ENCODE results near the gene CACFD1.

CACFD1 gene

DNA sequence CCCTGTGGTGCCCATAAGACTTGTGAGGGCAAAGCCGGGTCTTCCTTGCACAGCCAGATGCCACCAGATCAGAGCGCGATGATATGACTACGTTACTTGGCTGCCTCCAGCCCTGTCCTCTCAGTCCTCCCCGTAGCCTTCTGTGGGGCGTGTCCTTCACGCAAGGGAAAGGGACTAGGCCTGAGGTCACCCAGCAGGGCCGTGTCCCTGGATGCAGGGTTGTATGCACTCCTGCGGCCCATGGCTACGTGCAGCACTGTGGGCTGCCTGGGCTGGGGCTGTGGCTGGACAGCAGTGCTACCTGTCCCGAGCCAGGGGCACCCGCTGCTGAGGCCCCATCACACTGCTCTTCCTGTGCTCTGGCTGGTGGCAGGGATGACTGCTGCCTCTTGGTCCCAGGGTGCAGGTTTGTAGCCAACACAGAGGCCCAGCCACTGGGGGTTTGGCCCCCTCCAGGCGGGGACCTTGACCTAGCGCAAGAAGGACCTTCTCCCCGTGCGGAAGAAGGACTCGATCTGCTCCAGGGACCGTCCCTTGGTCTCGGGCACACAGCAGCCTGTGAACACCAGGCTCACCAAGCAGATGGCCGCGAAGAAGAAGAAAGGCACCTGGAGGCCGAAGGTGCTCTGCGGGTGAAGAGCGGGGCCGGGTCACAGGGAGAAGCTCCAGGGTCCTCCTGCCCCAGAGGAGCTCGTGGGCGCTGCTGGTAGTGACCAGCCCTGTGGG is 11.9 kb downstream of the CACFD1 start:
- H3K27ac ChIP-seq, result no peak overlapping the region
- H3K4me3 ChIP-seq, result no peak overlapping the region
- DNase-seq (ENCODE audit: low spot score), result no peak
- TF ChIP-seq, protein P1, sequence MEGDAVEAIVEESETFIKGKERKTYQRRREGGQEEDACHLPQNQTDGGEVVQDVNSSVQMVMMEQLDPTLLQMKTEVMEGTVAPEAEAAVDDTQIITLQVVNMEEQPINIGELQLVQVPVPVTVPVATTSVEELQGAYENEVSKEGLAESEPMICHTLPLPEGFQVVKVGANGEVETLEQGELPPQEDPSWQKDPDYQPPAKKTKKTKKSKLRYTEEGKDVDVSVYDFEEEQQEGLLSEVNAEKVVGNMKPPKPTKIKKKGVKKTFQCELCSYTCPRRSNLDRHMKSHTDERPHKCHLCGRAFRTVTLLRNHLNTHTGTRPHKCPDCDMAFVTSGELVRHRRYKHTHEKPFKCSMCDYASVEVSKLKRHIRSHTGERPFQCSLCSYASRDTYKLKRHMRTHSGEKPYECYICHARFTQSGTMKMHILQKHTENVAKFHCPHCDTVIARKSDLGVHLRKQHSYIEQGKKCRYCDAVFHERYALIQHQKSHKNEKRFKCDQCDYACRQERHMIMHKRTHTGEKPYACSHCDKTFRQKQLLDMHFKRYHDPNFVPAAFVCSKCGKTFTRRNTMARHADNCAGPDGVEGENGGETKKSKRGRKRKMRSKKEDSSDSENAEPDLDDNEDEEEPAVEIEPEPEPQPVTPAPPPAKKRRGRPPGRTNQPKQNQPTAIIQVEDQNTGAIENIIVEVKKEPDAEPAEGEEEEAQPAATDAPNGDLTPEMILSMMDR (IDR thresholded peaks at IDR 0.05), result no peak

GRCh38 chr9:133472277-133472645 is 12.5 kb downstream of the CACFD1 start:
- TF ChIP-seq, protein P1 (IDR thresholded peaks at IDR 0.05), result no peak
- no peak overlapping the region for H3K27ac ChIP-seq
- no peak overlapping the region for H3K4me3 ChIP-seq
- DNase-seq (ENCODE audit: low spot score), result no peak

- DNase-seq (ENCODE audit: low spot score), result no peak
- Histone ChIP-seq H3K4me3 (no peak overlapping the region), H3K27ac (no peak overlapping the region)
- TF ChIP-seq, protein P1 (IDR thresholded peaks at IDR 0.05), result no peak
Measured at GRCh38 chr9:133472753-133473378, 13.1 kb downstream of the CACFD1 start.

DNA sequence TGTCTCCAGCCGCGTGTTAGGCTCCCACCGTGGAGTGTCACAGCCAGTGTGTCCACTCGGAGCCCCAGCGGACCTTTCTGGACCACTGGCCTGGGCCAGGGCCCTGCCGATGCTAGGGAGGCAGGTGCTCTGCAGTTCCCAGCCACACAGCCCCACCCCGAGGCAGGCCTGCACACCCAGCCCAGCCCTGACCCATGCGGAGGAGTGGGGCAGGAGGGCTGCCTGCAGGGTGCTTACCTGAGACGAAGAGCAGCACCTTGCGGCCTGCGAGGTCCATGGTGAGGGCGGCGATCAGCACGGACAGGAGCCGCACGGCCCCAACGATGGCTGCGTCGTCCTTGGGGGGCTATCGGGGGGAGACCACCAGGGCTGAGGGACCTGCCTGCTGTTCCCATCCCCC is 14.0 kb downstream of the CACFD1 start:
- Histone ChIP-seq H3K4me3 (no peak overlapping the region), H3K27ac (no peak overlapping the region)
- TF ChIP-seq, protein P1 (IDR thresholded peaks at IDR 0.05), result no peak
- no peak for DNase-seq (ENCODE audit: low spot score)

DNA sequence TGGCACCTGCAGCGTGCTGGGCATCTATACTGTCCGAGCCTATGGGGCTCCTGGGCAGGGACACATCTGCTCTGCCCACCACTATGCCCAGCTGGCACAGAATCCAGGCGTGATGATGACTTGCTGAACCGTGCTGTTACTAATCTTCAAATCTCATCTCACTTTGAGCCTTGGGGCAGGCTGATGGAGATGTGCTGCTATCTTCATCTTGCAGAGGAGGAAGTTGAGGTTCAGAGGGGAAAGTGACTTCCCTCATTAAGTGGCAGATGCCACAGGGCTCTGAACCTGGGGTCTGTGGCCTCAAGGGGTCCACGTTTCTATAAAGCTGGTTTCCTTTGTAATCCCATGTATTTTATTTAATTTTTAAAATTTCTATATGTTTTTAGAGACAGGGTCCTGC is 14.4 kb downstream of the CACFD1 start:
- TF ChIP-seq, protein P1 (IDR thresholded peaks at IDR 0.05), result no peak
- no peak for DNase-seq (ENCODE audit: low spot score)
- Histone ChIP-seq H3K4me3 (no peak overlapping the region), H3K27ac (no peak overlapping the region)

DNA sequence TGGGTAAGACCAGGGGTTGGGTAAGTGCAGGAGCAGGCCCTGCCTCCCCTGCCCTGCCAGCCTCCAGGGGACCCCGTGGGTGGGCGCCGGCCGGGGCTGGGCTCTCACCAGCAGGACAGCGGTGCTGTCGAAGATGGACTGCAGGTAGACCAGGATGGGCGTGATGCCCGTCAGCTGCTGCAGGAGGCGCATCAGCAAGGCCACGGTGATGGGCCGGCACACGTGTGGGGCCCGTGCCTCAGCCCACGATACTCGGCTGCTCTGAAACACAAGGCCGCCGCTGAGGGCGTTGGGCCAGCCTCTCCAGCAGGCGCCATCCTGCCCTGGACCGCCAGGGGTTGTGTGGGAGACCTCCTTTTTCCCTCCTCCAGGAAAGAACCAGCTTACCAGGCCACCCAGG is 15.1 kb downstream of the CACFD1 start:
- Histone ChIP-seq H3K4me3 (no peak overlapping the region), H3K27ac (no peak overlapping the region)
- TF ChIP-seq, protein P1 (IDR thresholded peaks at IDR 0.05), result no peak
- DNase-seq (ENCODE audit: low spot score), result no peak

All from coronary artery (tissue), 2 donors.